Mesendoderm (in vitro differentiated cells): Measurements from ENCODE around the gene SV2C. TPM values are rescaled to one million over a fixed set of nuclear protein-coding genes. Genes with fewer than 3 reads are reported as not detected.
"Not testable (repeated sequence)": the region's sequence is repeated elsewhere in the genome, so short reads cannot be mapped to it uniquely, and the experiment has no call there.

Source experiments
- DNase-seq: peaks from one replicate; pipeline ENCODE4 v3.0.0; 2013
- H2AK5ac ChIP-seq: 2 replicates; pipeline ENCODE4 v1.6.1; 2013; ENCODE audit warnings: low read length, inconsistent platforms
- H2BK120ac ChIP-seq: 2 replicates; pipeline ENCODE4 v1.6.1; 2013; ENCODE audit warnings: low read depth, mild to moderate bottlenecking, low read length, moderate library complexity, mixed read lengths
- H2BK15ac ChIP-seq: replicated peaks from 2 replicates; pipeline ENCODE4 v1.6.1; 2013; ENCODE audit warnings: low read depth, mild to moderate bottlenecking, moderate library complexity
- H2BK5ac ChIP-seq: 2 replicates; pipeline ENCODE4 v1.6.1; 2013; ENCODE audit warnings: low read length, inconsistent platforms
- H3K18ac ChIP-seq: 2 replicates; pipeline ENCODE4 v1.6.1; 2013; ENCODE audit warnings: mild to moderate bottlenecking, low read length, mixed read lengths
- H3K23ac ChIP-seq: one replicate; pipeline ENCODE4 v1.6.1; 2013; ENCODE audit warnings: low read length
- H3K27ac ChIP-seq: 2 replicates; pipeline ENCODE4 v1.5.1; 2013; ENCODE audit warnings: low read depth, mild to moderate bottlenecking, inconsistent platforms, low read length, moderate library complexity
- H3K27me3 ChIP-seq: 2 replicates; pipeline ENCODE4 v1.6.1; 2013; ENCODE audit warnings: low read length, control low read depth, mild to moderate bottlenecking, inconsistent platforms; ENCODE audit not compliant: insufficient read depth, poor library complexity
- H3K36me3 ChIP-seq: 2 replicates; pipeline ENCODE4 v1.6.1; 2013; ENCODE audit warnings: low read length, inconsistent platforms; ENCODE audit not compliant: control insufficient read depth, insufficient read depth
- H3K4ac ChIP-seq: one replicate; pipeline ENCODE4 v1.6.1; 2013; ENCODE audit warnings: low read depth, mild to moderate bottlenecking, low read length, moderate library complexity
- H3K4me1 ChIP-seq: 2 replicates; pipeline ENCODE4 v1.6.1; 2013; ENCODE audit warnings: low read depth, low read length, inconsistent platforms; ENCODE audit not compliant: control insufficient read depth
- H3K4me2 ChIP-seq: 2 replicates; pipeline ENCODE4 v1.6.1; 2013; ENCODE audit warnings: low read length
- H3K4me3 ChIP-seq: 2 replicates; pipeline ENCODE4 v1.5.1; 2013; ENCODE audit warnings: mild to moderate bottlenecking, low read length
- H3K56ac ChIP-seq: one replicate; pipeline ENCODE4 v1.6.1; 2013; ENCODE audit warnings: low read length
- H3K79me1 ChIP-seq: 2 replicates; pipeline ENCODE4 v1.6.1; 2013; ENCODE audit warnings: low read length, inconsistent platforms
- H3K79me2 ChIP-seq: 2 replicates; pipeline ENCODE4 v1.6.1; 2013; ENCODE audit warnings: mild to moderate bottlenecking, low read length; ENCODE audit not compliant: control insufficient read depth, insufficient read depth
- H3K9ac ChIP-seq: 2 replicates; pipeline ENCODE4 v1.6.1; 2013; ENCODE audit warnings: low read length, inconsistent platforms
- H4K5ac ChIP-seq: one replicate; pipeline ENCODE4 v1.6.1; 2013; ENCODE audit warnings: low read length
- H4K8ac ChIP-seq: one replicate; pipeline ENCODE4 v1.6.1; 2013; ENCODE audit warnings: low read depth, mild to moderate bottlenecking, control low read depth, low read length, moderate library complexity
- whole genome bisulfite sequencing: extraction: QIAGEN DNeasy Blood & Tissue Kit; methylation state at CpG from one replicate; pipeline ENCODE4 v1.1.7; 2013; ENCODE audit warnings: low lambda C conversion rate, missing lambda C conversion rate; ENCODE audit not compliant: insufficient coverage; ENCODE audit errors: extremely low coverage; 5-methylcytosine and 5-hydroxymethylcytosine counted together
- polyA plus RNA-seq, 2 experiments: library from polyadenylated mRNA; stranded (reverse); fragments of 200-250 nt; gene quantifications; one replicate each; pipeline ENCODE4 v1.2.3, GENCODE V29; 2013

SV2C gene, protein sequence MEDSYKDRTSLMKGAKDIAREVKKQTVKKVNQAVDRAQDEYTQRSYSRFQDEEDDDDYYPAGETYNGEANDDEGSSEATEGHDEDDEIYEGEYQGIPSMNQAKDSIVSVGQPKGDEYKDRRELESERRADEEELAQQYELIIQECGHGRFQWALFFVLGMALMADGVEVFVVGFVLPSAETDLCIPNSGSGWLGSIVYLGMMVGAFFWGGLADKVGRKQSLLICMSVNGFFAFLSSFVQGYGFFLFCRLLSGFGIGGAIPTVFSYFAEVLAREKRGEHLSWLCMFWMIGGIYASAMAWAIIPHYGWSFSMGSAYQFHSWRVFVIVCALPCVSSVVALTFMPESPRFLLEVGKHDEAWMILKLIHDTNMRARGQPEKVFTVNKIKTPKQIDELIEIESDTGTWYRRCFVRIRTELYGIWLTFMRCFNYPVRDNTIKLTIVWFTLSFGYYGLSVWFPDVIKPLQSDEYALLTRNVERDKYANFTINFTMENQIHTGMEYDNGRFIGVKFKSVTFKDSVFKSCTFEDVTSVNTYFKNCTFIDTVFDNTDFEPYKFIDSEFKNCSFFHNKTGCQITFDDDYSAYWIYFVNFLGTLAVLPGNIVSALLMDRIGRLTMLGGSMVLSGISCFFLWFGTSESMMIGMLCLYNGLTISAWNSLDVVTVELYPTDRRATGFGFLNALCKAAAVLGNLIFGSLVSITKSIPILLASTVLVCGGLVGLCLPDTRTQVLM
- polyA plus RNA-seq (2013, experiment 1 of 2): 0.03 TPM
- polyA plus RNA-seq (2013, experiment 2 of 2): 0.01 TPM

DNA sequence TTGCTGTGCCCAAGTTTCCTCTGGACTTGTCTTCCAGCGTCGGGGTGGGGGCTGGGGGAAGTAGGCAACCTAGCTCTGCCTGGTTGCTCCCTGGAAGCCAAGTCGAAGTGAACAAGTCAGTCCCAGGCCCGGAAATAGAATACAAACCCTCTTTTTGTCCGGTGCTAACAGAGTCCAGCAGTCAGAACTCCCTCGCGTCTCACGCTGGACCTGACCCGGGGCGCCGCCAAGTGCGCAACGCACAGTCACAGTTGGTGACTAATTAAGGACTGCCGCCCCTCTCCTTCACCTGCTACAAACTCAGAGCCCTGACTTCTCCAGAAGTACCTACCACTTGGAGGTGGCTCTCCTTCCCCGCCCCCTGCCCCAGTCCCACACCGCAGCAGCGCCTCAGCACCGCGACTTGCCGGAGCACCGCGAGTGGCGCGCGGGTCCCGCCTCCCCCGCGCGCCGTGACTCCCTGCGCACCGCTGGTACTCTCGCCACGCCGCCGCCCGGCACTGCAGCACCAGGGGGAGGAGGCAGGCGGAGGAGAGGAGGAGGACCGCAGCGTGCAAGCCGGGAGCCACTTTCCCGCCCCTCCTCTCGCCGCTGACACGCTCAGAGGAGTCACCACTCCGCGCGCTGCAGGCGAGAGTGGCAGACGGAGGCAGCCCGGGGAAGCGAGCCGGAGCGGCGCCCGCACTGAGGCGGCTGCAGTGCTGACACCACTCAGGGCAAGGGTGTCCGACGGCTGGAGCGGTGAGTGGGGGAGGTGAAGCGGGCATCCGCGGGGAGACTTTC is at the start of gene SV2C:
Gene SV2C (plus strand): TSS at position 612 of the 783 bp plus-strand sequence. CDS start 48,368 bp downstream, outside the sequence.
- no peak within 1 kb of the TSS for H3K4ac ChIP-seq
- peak; percentile 54 for DNase-seq
- no CpG with 5 or more reads among the region's 63 CpGs for WGBS
- H2AK5ac ChIP-seq: no peak within 1 kb of the TSS
- no peaks in the 10 kb centered on the region for H3K79me2 ChIP-seq
- peak within 1 kb of the TSS; percentile 17 for H3K56ac ChIP-seq
- peak within 1 kb of the TSS; percentile 0 for H3K4me3 ChIP-seq
- peaks cover 34% of the 10 kb centered on the region for H3K27me3 ChIP-seq
- H3K4me2 ChIP-seq: peak within 1 kb of the TSS; percentile 67
- no peak within 1 kb of the TSS for H4K8ac ChIP-seq
- no peak within 1 kb of the TSS for H2BK120ac ChIP-seq
- H3K27ac ChIP-seq: no peak within 1 kb of the TSS
- H3K18ac ChIP-seq: peak within 1 kb of the TSS; percentile 32
- H3K4me1 ChIP-seq: no peaks in the 10 kb centered on the region
- no peaks in the 10 kb centered on the region for H3K79me1 ChIP-seq
- H2BK15ac ChIP-seq: no peak within 1 kb of the TSS
- no peak within 1 kb of the TSS for H3K23ac ChIP-seq
- H4K5ac ChIP-seq: no peak within 1 kb of the TSS
- H2BK5ac ChIP-seq: no peak within 1 kb of the TSS
- H3K9ac ChIP-seq: peak within 1 kb of the TSS; percentile 16
- H3K36me3 ChIP-seq: no peaks in the 10 kb centered on the region

DNA sequence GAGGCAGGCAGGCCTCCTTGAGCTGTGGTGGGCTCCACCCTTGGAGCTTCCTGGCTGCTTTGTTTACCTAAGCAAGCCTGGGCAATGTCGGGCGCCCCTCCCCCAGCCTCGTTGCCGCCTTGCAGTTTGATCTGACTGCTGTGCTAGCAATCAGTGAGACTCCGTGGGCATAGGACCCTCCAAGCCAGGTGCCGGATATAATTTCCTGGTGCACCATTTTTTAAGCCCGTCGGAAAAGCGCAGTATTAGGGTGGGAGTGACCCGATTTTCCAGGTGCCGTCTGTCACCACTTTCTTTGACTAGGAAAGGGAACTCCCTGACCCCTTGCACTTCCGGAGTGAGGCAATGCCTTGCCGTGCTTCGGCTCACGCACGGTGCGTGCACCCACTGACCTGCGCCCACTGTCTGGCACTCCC is 45.4 kb upstream of the SV2C start:
- H2AK5ac ChIP-seq, H3K9ac ChIP-seq, H3K27me3 ChIP-seq, H3K4me3 ChIP-seq, H2BK15ac ChIP-seq, H3K23ac ChIP-seq, H2BK5ac ChIP-seq, H4K5ac ChIP-seq, H3K4ac ChIP-seq, H3K18ac ChIP-seq, H3K27ac ChIP-seq, H3K4me1 ChIP-seq, H4K8ac ChIP-seq, H3K36me3 ChIP-seq, H3K79me2 ChIP-seq, H3K79me1 ChIP-seq, H3K4me2 ChIP-seq, H2BK120ac ChIP-seq: not testable (repeated sequence)
- H3K56ac ChIP-seq: peak overlapping the region; percentile 56
- no CpG with 5 or more reads among the region's 18 CpGs for whole genome bisulfite sequencing
- DNase-seq: peak; percentile 75

DNA sequence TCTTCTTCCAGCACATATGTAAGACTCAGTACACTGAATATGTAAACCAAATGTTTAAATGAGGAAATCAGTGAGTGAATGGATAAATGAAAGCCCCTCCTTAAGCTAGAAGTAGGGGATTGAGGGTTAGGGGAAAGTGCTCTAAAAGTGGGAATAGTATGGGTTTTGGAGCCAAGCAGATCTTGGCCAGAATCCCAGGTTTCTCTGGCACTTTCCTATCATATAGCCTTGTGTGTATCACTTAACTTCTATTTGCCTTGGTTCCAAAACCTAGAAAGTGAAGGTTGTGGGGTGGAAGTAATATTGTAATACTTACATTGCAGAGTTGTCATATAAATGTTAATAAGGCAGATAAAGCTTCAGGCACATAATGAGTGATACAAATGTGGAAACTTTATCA is 45.0 kb upstream of the SV2C start:
- no peak overlapping the region for H3K4ac ChIP-seq

DNA sequence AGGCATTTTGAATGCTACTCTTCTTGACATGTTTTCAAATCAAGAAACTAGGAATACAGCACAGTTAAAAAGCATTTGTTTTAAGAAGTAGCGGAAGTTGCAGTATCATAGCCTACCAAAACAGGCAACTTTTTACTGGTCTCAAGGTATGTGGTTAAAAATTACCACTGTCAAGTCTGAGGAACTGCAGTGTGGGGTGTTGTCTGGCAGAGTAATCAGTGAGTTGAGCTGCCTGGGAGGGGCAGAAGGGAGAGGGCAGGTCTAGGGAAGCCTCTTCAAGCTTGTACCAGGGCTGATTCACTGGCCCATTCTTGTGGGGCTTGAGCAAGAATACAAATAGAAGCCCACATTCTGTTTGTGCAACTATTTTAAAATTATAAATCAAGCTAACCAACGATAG is 42.4 kb upstream of the SV2C start:
- Histone ChIP-seq H3K56ac (no peak overlapping the region), H2BK120ac (no peak overlapping the region), H4K5ac (no peak overlapping the region), H3K23ac (no peak overlapping the region), H4K8ac (no peak overlapping the region), H3K9ac (no peak overlapping the region), H3K27ac (no peak overlapping the region), H3K27me3 (no peaks in the 10 kb centered on the region), H2AK5ac (no peak overlapping the region), H3K4me3 (no peak overlapping the region), H3K4ac (no peak overlapping the region), H3K4me2 (no peak overlapping the region), H3K4me1 (no peaks in the 10 kb centered on the region), H2BK5ac (no peak overlapping the region), H3K79me1 (no peaks in the 10 kb centered on the region), H2BK15ac (no peak overlapping the region), H3K79me2 (no peaks in the 10 kb centered on the region), H3K36me3 (no peaks in the 10 kb centered on the region), H3K18ac (no peak overlapping the region)
- no CpG with 5 or more reads among the region's 2 CpGs for WGBS
- DNase-seq: no peak

More for the DNA sequence above, 45.0 kb upstream of the SV2C start:
- no peak overlapping the region for H3K27ac ChIP-seq
- no peak overlapping the region for H2BK5ac ChIP-seq
- H3K27me3 ChIP-seq: no peaks in the 10 kb centered on the region
- H2BK15ac ChIP-seq: no peak overlapping the region
- H3K56ac ChIP-seq: peak overlapping the region; percentile 18
- H3K4me2 ChIP-seq: no peak overlapping the region
- no peak for DNase-seq
- no peaks in the 10 kb centered on the region for H3K79me2 ChIP-seq
- no peak overlapping the region for H3K18ac ChIP-seq
- no peak overlapping the region for H3K9ac ChIP-seq
- no peaks in the 10 kb centered on the region for H3K79me1 ChIP-seq
- no peak overlapping the region for H4K8ac ChIP-seq
- no peak overlapping the region for H2AK5ac ChIP-seq
- H4K5ac ChIP-seq: no peak overlapping the region
- no peaks in the 10 kb centered on the region for H3K36me3 ChIP-seq
- H3K23ac ChIP-seq: no peak overlapping the region
- no peaks in the 10 kb centered on the region for H3K4me1 ChIP-seq
- H3K4me3 ChIP-seq: no peak overlapping the region
- H2BK120ac ChIP-seq: no peak overlapping the region

DNA sequence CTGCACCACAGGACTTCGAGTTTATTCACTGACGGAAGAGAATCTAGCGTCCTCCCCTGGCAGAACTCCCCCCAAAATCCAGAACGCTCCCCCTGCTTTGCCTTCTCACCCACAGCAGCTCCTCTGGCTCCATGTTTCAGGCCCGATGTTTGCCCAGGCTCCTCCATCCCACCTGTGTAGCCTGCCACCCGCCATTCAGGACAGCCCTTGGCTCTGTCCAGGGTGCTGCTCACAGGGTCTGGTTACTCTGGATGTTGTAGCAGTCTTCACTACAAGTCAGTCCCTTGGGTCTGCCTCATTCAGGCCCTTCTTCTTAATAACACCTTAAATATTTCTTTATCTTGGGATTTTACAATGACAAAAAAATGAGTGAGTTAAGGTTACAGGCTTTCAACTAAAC is 41.3 kb upstream of the SV2C start:
- Histone ChIP-seq H2BK15ac (no peak overlapping the region), H4K8ac (no peak overlapping the region), H3K36me3 (no peaks in the 10 kb centered on the region), H3K27ac (no peak overlapping the region), H3K23ac (no peak overlapping the region), H2AK5ac (no peak overlapping the region), H2BK5ac (no peak overlapping the region), H3K79me1 (no peaks in the 10 kb centered on the region), H3K79me2 (no peaks in the 10 kb centered on the region), H4K5ac (no peak overlapping the region), H3K18ac (no peak overlapping the region), H3K4me2 (no peak overlapping the region), H3K27me3 (no peaks in the 10 kb centered on the region), H3K4ac (no peak overlapping the region), H3K56ac (no peak overlapping the region), H3K9ac (no peak overlapping the region), H3K4me3 (no peak overlapping the region), H2BK120ac (no peak overlapping the region), H3K4me1 (no peaks in the 10 kb centered on the region)
- peak; percentile 57 for DNase-seq
- WGBS: no CpG with 5 or more reads among the region's 6 CpGs
